Activated CD4-positive, alpha-beta T cell treated with anti-CD3 and anti-CD28 coated beads, Interleukin-2, amount 50 U/mL, for 24 hours (primary cell): Measurements from ENCODE around the gene CIAO3.

Experiments
- DNase-seq, 2 donors: peaks; one replicate each; pipeline ENCODE4 v3.0.0-alpha.2; 2020; ENCODE audit warnings: low read depth in 1 of 2, low spot score in 1 of 2

Gene CIAO3

GRCh38 chr16:711548-712320, 29.1 kb downstream of the CIAO3 start:
- peak; percentile 65 to 70 for DNase-seq

- DNase-seq: no peak
Observed at GRCh38 chr16:711084-711483, 29.7 kb downstream of the CIAO3 start.

- no peak for DNase-seq
Observed at GRCh38 chr16:710500-711075, 30.2 kb downstream of the CIAO3 start.

DNA sequence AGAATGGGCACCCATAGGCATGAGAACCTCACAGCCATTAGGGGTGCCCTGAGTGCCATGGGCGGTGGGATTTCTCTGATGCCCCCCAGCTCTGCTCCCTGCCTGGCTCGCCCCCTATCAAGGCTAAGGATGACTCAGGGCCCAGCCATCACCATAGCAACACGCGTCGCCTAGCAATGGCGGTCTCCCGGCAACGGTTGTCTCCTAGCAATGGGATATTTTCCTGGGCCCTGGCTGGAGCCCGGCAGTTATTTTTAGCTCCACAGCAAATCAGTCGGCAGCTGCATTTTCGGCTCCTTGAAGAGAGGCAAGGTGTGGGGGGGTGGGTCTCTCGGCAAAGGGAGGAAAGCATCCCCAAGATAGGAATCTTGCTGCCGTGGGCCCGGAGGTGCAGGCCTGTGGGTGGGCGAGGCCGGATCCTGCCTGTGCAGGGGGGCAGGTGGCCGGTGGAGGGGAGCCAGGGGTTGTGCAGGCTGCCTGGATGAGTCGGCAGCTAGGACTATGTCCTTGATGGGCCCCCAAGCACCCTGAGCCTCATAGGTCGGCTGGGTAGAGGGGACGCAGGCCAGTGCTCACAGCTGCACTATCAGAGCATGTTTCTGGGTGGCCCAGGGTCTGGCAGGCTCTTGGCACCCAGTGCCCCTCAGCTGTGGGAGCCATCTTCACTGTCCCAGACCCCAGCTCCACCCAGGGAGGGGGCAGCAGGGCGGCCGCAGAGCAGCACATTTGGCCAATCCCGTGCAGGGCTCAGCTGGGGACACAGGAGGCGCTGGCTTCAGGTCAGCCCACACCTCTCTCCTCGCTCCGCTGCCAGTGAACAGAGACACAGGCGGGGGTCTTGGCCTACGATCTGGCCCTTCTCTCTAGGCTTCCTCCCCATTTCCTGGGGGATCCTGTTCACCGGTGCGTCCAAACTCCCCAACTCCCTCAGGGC, 31.0 kb downstream of the CIAO3 start:
- DNase-seq: no peak

DNA sequence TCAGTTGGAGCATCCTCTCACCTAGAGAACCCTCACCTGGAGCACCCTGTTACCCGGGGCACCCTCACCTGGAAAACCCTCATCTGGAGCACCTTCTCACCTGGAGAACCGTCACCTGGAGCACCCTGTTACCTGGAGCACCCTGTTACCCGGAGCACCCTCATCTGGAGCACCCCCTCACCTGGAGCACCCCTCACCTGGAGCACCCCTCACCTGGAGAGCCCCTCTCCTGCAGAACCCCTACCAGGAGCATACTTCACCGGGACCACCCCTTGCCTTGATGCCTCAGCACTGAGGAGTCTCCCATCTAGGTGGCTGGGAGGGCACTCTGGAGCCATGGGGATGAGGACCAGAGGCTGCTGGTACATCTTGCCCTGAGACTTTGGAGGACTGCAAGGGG, 31.8 kb downstream of the CIAO3 start:
- no peak for DNase-seq

- no peak for DNase-seq
Observed at GRCh38 chr16:708019-708418, 32.8 kb downstream of the CIAO3 start.

DNA sequence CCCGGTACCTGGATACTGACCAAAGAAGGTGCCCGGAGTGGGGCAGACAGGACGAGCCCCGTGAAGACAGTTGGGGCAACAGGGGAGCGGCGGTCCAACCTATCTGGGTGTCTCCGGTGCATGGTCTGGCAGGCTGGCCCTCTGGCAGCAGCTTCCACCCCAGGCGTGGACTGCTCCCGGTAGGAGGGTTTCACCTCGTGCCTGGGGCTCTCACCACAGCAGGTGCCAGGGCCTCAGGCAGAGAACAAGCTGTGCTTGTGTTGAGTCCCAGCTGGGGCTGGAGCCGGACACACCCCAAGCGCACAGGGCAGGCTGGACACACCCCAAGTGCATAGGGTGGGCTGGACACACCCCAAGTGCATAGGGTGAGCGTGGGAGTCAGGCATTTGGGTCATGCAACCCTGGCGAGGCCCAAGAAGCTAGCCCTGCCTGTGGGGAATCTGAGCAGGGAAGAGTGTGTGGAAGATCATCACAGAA, 33.7 kb downstream of the CIAO3 start:
- DNase-seq: no peak

- DNase-seq: no peak
Observed at GRCh38 chr16:706189-707061, 34.4 kb downstream of the CIAO3 start.

GRCh38 chr16:705431-706188, 35.2 kb downstream of the CIAO3 start, which contains the start of gene FBXL16:
FBXL16 (minus strand) TSS chr16:705801; CDS start chr16:697405, 8,396 bp downstream.
- DNase-seq: no peak

DNA sequence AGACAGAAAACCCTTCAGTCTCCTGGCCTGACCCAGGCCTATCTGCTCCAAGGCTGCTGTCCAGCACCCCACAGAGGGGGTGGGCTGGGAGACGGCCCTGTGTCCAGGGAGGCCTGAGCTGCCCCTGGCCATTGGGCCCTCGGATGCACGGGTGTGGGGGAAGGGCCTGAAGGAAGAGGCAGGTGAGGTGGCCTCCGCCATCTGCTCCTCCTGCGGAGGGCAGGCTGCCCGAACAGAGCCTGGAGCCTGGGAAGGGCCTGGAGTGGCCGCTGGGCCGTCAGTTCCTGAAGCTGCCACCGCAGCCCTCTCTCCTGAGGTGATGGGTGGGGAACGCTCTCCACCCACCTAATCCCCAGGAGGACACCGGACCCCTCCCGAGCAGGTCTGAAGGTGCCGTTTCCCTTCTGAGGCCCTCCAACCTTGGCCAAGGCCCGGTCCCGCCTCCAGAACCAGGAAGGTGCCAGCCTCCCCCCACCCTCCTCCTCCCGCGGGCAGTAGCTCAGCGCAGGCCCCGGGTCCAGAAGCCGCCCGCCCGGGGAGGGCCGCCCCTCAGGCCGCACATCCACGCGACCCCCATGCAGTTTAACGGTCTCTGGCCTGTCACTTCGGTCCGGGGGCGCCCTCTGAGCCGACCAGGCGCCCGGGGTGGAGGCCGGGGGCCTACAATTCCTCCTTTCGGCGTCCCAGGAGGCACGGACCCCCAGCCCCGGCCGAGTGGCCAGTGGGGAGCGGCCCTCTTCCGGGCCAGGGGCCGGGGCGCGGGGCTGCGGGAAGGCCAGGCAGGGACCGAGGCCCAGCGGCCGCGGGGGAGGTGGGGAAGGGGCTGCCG, 36.0 kb downstream of the CIAO3 start:
- DNase-seq: no peak

GRCh38 chr16:704047-704446, 36.8 kb downstream of the CIAO3 start:
- no peak for DNase-seq

DNA sequence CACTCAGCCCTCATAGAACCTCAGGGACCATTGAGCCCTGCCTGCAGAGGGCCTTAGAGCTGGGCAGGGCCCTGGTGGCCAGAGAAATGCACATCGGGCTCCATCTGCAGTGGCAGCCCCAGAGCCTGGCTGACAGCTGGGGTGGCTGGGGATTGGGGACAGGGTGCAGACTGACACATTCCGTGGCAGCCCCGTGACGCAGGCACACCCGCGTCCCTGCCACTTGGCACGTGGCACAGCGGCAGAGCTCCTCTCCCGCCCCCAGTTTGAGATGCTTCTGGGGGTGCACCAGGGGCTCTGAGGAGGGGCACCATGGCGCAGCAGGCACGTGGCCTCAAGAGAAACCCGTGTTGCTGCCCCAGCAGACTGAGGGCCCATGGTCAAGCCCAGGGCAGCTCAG, 37.4 kb downstream of the CIAO3 start:
- no peak for DNase-seq

DNA sequence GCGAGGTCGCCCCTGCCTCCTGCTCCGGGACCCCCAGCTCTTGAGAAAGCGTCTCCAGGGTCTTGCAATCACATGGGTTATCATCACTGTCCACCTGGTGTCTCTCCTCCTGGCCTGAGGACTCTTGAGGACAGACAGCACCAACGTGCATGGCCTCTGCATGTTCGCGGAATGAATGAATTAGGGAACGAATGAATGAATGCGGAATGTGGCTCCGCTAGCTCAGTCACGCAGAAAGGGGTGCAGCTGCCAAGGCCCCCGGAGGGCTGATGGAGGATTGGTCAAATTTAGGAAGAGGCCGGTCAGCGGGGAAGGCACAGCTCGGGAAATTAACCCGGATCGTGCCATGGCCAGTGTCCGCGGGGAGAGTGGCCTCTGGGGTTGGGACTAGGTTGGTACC, 38.5 kb downstream of the CIAO3 start:
- no peak for DNase-seq

DNA sequence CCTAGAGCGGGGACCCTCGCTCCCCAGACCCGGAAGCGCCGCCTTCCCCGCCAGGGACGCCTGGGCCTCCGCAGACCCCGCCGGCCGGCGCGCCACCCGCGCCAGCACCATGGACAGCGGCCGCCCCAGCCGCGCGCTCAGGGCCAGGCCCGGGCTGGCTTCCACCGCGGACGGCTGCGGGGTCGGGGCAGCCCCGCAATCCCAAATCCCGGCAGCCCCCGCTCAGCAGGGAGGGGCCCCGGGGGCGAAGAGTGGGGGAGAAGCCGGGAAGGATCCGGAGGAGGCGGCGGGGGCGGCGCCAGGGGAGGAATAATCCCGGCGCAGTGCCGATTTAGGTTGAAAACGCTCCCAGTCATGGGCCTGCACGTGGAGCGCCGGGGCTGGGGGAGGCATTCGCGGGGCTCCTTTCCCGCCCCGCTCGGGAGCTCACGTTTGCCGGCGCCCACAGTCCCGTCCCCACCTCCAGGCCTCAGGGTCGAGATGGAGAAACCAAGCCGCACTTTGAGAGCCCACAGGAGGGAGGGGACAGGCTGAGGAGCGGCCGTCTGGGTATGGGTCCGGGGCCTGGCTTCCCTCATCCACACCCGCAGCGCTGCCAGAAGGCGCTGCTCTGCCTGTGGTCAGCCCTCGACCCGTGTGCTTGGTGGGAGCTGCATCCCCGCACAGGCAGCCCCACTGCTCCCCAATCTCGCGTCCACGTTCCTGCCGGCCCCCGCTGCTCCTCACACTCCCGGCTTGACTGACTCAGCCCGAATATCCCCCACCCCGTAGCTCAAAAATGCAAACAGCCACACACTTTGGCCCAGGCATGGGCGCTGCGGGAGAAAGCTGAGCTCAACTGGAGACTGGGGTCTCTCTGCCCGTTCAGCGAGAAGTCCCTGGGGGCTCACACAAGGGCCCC, 39.9 kb downstream of the CIAO3 start:
- no peak for DNase-seq

DNA sequence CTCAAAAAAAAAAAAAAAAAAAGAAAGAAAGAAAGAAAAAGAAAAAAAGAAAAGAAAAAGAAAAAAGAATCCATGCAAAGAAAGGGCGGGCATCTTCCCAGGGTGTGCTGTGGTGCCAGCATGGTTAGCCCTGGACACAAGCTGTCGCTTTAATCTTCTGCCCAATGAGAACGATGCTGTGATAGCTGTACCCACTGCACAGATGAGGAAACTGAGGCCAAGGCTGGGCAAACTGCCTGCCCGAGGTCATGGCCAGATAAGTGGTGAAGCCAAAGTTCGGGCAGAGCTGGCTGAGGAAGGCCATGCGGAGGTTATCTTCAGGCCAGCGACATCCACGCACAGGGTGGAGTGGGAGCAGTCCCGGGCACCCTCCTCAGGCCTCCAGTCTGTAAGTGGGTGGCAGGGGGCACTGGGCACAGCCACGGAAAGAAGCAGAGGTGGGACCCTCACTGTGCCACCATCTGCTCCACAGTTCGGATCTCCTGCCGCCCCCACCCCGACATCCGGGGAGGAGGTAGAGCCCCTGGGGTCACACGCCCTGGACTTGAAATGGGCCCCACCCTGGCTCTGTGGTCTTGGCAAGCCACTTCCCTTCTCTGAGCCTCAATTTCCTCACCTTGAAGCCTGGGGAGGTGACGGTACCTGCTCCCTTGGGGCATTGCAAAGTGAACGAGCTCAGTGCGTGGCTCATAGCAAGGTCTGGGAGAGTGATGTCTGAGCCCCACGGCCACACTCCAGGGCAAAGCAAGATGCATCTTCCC, 41.7 kb downstream of the CIAO3 start:
- DNase-seq: no peak

DNA sequence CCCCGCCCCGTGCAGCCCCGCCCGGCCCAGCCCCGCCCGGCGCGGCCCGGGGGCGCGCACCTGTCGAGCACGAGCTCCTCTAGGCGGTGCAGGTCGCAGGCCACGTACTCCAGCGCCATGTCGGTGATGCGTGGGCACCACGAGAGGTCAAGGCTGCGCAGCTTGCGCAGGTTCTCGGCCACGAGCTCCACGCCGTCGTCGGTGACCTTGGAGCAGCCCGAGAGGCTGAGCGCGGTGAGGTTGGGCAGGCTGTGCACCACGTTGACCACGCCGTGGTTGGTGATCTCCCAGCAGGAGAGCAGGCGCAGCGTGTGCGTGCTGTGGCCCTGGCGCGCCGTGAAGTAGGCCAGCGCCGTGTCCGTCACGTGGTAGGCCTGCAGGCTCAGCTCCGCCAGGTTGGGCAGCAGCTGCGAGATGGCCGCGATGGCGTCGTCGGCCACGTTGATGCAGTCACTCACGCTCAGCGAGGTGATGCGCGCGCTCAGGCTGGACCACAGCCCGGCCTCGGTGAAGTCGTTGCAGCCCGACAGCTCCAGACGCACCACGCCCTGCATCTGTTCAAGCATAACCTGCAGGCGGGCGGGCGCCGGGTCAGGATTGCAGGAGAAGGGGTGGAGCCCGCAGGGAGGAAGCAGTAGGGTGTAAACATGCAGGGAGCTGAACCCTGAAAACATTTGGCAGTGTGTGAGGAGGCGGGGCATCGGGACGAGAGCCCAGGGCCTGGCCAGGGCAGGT, 45.3 kb downstream of the CIAO3 start:
- DNase-seq: peak; percentile 47 to 49
